Activated T-cell treated with anti-CD3 and anti-CD28 coated beads, Interleukin-2, amount 50 U/mL, for 72 hours (primary cell): ENCODE results near the gene STK4. TPM values are rescaled to one million over a fixed set of nuclear protein-coding genes. Genes with fewer than 3 reads are reported as not detected.
"Not testable (repeated sequence)": the region's sequence is repeated elsewhere in the genome, so short reads cannot be mapped to it uniquely, and the experiment has no call there.

ENCODE experiments used
- ATAC-seq, 2 donors: fragments of 150-1000 bp; cut with Tn5 transposase; replicated peaks in 1 of 2; 2 replicates each; pipeline ENCODE4 v1.10.0; 2021; ENCODE audit warnings: moderate library complexity in 2 of 2, mild to moderate bottlenecking in 1 of 2
- DNase-seq, 2 donors: peaks; one replicate each; pipeline ENCODE4 v3.0.0; 2021 to 2022; ENCODE audit warnings: mixed read lengths in 1 of 2
- H3K27ac Mint-ChIP-seq: one replicate; pipeline ENCODE4 v1.8.0; 2022; ENCODE audit warnings: mild to moderate bottlenecking, moderate library complexity, mixed read lengths
- H3K27me3 Mint-ChIP-seq: one replicate; pipeline ENCODE4 v1.8.0; 2022; ENCODE audit warnings: low read depth, mixed read lengths
- H3K36me3 Mint-ChIP-seq, 2 donors: one replicate each; pipeline ENCODE4 v1.8.0; 2022; ENCODE audit warnings: mixed read lengths in 2 of 2, mild to moderate bottlenecking in 1 of 2; ENCODE audit not compliant: insufficient read depth in 2 of 2
- H3K4me1 Mint-ChIP-seq: one replicate; pipeline ENCODE4 v1.8.0; 2022; ENCODE audit warnings: low read depth, mixed read lengths
- H3K4me3 Mint-ChIP-seq, 2 donors: one replicate each; pipeline ENCODE4 v1.8.0; 2022; ENCODE audit warnings: mild to moderate bottlenecking in 2 of 2, mixed read lengths in 2 of 2, moderate library complexity in 2 of 2
- H3K9me3 Mint-ChIP-seq, 2 donors: one replicate each; pipeline ENCODE4 v1.8.0; 2022; ENCODE audit warnings: mixed read lengths in 2 of 2
- total RNA-seq, 2 donors: library from RNA; stranded (reverse); gene quantifications; one replicate each; pipeline ENCODE4 v1.2.3, GENCODE V29; 2022

STK4 gene
- total RNA-seq, 2 donors from 2014 or later = 161 to 162 TPM

- no peak overlapping the region for H3K4me3 Mint-ChIP-seq
- no peaks in the 10 kb centered on the region for H3K27me3 Mint-ChIP-seq
- H3K27ac Mint-ChIP-seq = peak overlapping the region; percentile 41
- ATAC-seq = peak; percentile 74 to 76
- peaks cover 12 to 41% of the 10 kb centered on the region in 2 donors for H3K36me3 Mint-ChIP-seq
- H3K4me1 Mint-ChIP-seq = peaks cover 63% of the 10 kb centered on the region
- no peaks in the 10 kb centered on the region for H3K9me3 Mint-ChIP-seq
- DNase-seq = peak; percentile 46
Measured at GRCh38 chr20:45011108-45011526, 44.8 kb downstream of the STK4 start.

GRCh38 chr20:45012682-45013302, 46.5 kb downstream of the STK4 start:
- Mint-ChIP-seq H3K4me3 (no peak overlapping the region), H3K27ac (no peak overlapping the region), H3K4me1 (peaks cover 69% of the 10 kb centered on the region), H3K36me3 (peaks cover 7 to 36% of the 10 kb centered on the region in 2 donors), H3K9me3 (no peaks in the 10 kb centered on the region), H3K27me3 (no peaks in the 10 kb centered on the region)
- DNase-seq (no peak), ATAC-seq (no peak)

- not testable (repeated sequence) for ATAC-seq, H3K27me3 Mint-ChIP-seq, H3K9me3 Mint-ChIP-seq, H3K4me3 Mint-ChIP-seq, DNase-seq
- Mint-ChIP-seq H3K36me3 (peaks cover 4 to 39% of the 10 kb centered on the region in 2 donors), H3K4me1 (peaks cover 64% of the 10 kb centered on the region), H3K27ac (peak overlapping the region; percentile 43)
Measured at GRCh38 chr20:45014131-45014530, 47.8 kb downstream of the STK4 start.

- Mint-ChIP-seq H3K27ac (peak overlapping the region; percentile 75), H3K36me3 (peaks cover 4 to 34% of the 10 kb centered on the region in 2 donors), H3K4me1 (peaks cover 56% of the 10 kb centered on the region), H3K9me3 (no peaks in the 10 kb centered on the region), H3K27me3 (no peaks in the 10 kb centered on the region), H3K4me3 (peak overlapping the region in 1 of 2 donors; percentile 24)
- peak; percentile 43 to 54 for ATAC-seq
- DNase-seq = no peak
Measured at GRCh38 chr20:45014671-45015415, 48.5 kb downstream of the STK4 start.

- Mint-ChIP-seq H3K4me1 (peaks cover 43% of the 10 kb centered on the region), H3K27ac (peak overlapping the region; percentile 75), H3K9me3 (no peaks in the 10 kb centered on the region), H3K4me3 (peak overlapping the region in 1 of 2 donors; percentile 40), H3K27me3 (no peaks in the 10 kb centered on the region), H3K36me3 (peaks cover 6 to 36% of the 10 kb centered on the region in 2 donors)
- DNase-seq (no peak), ATAC-seq (no peak)
Measured at GRCh38 chr20:45016089-45016671, 49.9 kb downstream of the STK4 start.

GRCh38 chr20:45017281-45017680, 51.0 kb downstream of the STK4 start:
- Mint-ChIP-seq H3K27ac (peak overlapping the region; percentile 75), H3K27me3 (no peaks in the 10 kb centered on the region), H3K36me3 (peaks cover 6 to 31% of the 10 kb centered on the region in 2 donors), H3K4me1 (peaks cover 36% of the 10 kb centered on the region), H3K4me3 (peak overlapping the region in 1 of 2 donors; percentile 6), H3K9me3 (no peaks in the 10 kb centered on the region)
- ATAC-seq = no peak
- no peak for DNase-seq

- H3K36me3 Mint-ChIP-seq = peaks cover 6 to 31% of the 10 kb centered on the region in 2 donors
- H3K27me3 Mint-ChIP-seq = no peaks in the 10 kb centered on the region
- H3K4me1 Mint-ChIP-seq = peaks cover 40% of the 10 kb centered on the region
- H3K27ac Mint-ChIP-seq = peak overlapping the region; percentile 51
- ATAC-seq (no peak), DNase-seq (no peak)
- no peak overlapping the region for H3K4me3 Mint-ChIP-seq
- no peaks in the 10 kb centered on the region for H3K9me3 Mint-ChIP-seq
Measured at GRCh38 chr20:45017857-45018256, 51.5 kb downstream of the STK4 start.

GRCh38 chr20:45019027-45019761, 52.9 kb downstream of the STK4 start:
- peaks cover 47% of the 10 kb centered on the region for H3K4me1 Mint-ChIP-seq
- H3K27me3 Mint-ChIP-seq = no peaks in the 10 kb centered on the region
- no peak for ATAC-seq
- peaks cover 6 to 30% of the 10 kb centered on the region in 2 donors for H3K36me3 Mint-ChIP-seq
- peak overlapping the region; percentile 82 for H3K27ac Mint-ChIP-seq
- no peaks in the 10 kb centered on the region for H3K9me3 Mint-ChIP-seq
- H3K4me3 Mint-ChIP-seq = no peak overlapping the region
- no peak for DNase-seq

GRCh38 chr20:45019762-45020123, 53.4 kb downstream of the STK4 start:
- no peaks in the 10 kb centered on the region for H3K9me3 Mint-ChIP-seq
- no peak for ATAC-seq
- peaks cover 6 to 35% of the 10 kb centered on the region in 2 donors for H3K36me3 Mint-ChIP-seq
- no peaks in the 10 kb centered on the region for H3K27me3 Mint-ChIP-seq
- H3K4me1 Mint-ChIP-seq = peaks cover 44% of the 10 kb centered on the region
- DNase-seq = no peak
- H3K4me3 Mint-ChIP-seq = no peak overlapping the region
- peak overlapping the region; percentile 82 for H3K27ac Mint-ChIP-seq

- Mint-ChIP-seq H3K27me3 (no peaks in the 10 kb centered on the region), H3K4me3 (no peak overlapping the region), H3K9me3 (no peaks in the 10 kb centered on the region), H3K4me1 (peaks cover 38% of the 10 kb centered on the region), H3K36me3 (peaks cover 6 to 40% of the 10 kb centered on the region in 2 donors), H3K27ac (peak overlapping the region; percentile 82)
- no peak for DNase-seq
- no peak for ATAC-seq
Measured at GRCh38 chr20:45020236-45020886, 54.0 kb downstream of the STK4 start.

GRCh38 chr20:45021631-45022030, 55.3 kb downstream of the STK4 start:
- H3K27ac Mint-ChIP-seq = peak overlapping the region; percentile 78
- H3K36me3 Mint-ChIP-seq = peaks cover 9 to 46% of the 10 kb centered on the region in 2 donors
- no peaks in the 10 kb centered on the region for H3K9me3 Mint-ChIP-seq
- ATAC-seq (no peak), DNase-seq (no peak)
- H3K4me1 Mint-ChIP-seq = peaks cover 34% of the 10 kb centered on the region
- no peaks in the 10 kb centered on the region for H3K27me3 Mint-ChIP-seq
- H3K4me3 Mint-ChIP-seq = no peak overlapping the region

- H3K27me3 Mint-ChIP-seq, H3K9me3 Mint-ChIP-seq, DNase-seq, H3K4me3 Mint-ChIP-seq: not testable (repeated sequence)
- H3K36me3 Mint-ChIP-seq = peaks cover 11 to 42% of the 10 kb centered on the region in 2 donors
- H3K4me1 Mint-ChIP-seq = peaks cover 32% of the 10 kb centered on the region
- H3K27ac Mint-ChIP-seq = peak overlapping the region; percentile 16
- peak; percentile 50 to 64 for ATAC-seq
Measured at GRCh38 chr20:45023140-45023539, 56.8 kb downstream of the STK4 start.
